ENCODE data around the gene DDIT3.

The DDIT3 gene

DNA sequence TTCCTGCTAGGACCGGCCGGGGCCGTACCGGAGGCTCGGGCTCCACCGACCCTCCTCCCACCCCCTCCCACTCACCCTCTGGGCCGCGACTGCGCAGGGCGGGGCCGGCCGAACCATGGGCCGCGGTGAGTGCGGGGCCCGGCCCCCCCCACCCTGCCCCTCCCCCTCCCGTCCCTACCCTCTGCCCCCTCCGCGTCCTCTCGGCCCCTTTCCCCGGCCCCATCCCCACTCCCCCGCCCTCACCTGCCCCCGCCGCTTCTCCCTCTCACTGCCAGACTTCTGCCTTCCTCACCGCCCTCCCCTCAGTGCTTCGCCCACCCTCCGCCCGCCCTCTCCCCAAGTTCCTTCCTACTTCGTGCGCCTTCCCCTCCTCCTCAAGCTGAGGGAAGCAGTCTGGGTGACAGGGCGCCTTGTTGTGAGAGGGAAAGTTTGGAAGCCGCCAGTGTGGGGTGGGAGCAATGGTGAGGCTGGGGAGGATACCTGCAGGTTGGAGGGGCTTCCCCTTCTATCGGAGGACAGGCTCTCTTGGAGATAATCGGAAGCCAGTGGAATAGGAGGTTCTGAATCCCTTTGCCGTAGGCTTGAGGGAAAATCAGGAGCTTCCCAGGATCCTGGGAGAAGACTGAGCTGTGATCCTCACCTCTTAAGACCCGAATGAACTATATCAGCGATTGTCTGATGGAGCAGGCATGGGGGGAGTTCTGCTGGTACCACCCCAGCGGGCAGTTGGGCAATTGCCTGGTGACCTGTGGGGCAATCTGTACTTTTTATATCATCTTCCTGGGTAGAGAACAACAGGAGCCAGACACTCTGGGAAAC is 2.8 kb upstream of the DDIT3 start:
- TF ChIP-seq, protein P1, sequence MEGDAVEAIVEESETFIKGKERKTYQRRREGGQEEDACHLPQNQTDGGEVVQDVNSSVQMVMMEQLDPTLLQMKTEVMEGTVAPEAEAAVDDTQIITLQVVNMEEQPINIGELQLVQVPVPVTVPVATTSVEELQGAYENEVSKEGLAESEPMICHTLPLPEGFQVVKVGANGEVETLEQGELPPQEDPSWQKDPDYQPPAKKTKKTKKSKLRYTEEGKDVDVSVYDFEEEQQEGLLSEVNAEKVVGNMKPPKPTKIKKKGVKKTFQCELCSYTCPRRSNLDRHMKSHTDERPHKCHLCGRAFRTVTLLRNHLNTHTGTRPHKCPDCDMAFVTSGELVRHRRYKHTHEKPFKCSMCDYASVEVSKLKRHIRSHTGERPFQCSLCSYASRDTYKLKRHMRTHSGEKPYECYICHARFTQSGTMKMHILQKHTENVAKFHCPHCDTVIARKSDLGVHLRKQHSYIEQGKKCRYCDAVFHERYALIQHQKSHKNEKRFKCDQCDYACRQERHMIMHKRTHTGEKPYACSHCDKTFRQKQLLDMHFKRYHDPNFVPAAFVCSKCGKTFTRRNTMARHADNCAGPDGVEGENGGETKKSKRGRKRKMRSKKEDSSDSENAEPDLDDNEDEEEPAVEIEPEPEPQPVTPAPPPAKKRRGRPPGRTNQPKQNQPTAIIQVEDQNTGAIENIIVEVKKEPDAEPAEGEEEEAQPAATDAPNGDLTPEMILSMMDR (IDR thresholded peaks at IDR 0.05), result no peak

DNA sequence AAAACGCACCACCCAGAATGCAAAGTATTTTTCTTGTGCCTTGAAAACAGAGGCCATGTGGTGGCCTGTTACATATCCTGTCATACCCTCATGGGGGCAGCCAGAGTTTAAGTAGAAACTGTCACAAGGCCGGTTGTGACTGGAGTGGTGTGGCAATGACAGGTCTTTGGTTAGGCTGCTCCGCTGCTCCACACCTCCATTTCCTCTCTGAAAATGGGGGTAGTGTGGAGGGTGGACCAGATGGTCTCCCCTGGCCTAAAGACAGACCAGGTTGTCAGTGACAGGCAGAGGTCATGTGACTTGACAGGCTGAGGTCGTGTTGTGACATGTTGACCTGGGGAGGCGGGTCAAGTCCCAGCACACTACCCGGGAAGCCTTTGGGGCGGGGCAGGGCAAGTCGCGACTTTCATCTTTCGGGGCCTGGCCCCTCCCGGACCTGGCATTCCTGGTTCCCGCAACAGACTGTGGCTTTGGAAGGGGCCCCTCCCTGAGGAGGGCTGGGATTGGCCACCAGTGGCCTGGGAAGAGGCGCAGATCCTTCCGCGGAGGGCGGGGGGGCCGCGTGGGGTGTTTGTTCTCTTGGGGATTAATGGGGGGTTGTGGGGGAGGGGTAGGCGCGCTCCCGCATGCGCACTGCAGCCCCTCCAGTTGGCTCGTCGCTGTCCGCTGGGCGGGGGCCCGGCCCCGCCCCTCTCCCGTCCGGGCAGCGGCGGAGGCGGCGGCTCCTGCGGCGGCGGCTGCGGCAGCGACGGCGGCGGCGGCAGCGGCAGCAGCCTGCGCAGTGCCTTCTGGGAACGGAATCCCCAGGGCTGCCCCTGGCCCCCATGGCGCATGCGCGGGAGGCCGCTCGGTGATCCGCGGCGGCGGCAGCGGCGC is 1.9 kb upstream of the DDIT3 start, which contains the start of gene MBD6:
TSS of gene MBD6 (plus strand) at position 814 of the 876 bp plus-strand sequence. CDS start 1,480 bp downstream, outside the sequence.
- TF ChIP-seq, protein P1 (IDR thresholded peaks at IDR 0.05), result no peak

DNA sequence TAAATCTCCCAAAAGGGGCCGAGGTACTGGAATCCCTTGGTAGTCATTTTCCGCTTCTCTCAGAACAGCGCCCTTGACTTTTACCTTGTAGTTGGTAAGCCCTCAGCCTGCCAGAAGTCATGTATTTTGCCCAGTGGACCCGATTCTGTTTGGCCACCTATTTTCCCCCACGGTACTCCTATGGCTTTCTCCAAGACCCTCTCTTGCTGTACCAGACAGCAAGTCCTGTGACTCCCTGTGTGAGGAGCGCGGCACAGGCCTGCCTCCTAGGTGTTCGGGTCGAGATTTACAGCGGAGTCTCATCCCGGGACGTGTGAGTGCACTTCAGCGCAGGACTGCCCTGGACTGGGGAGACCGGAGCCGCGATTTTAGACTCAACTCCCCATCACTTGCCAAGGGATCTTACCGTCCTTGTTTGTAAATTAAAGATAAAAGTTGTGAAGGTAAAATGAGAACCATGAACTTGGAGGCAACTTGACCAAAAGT is 1.3 kb upstream of the DDIT3 start:
- TF ChIP-seq, protein P1 (IDR thresholded peaks at IDR 0.05), result no peak

DNA sequence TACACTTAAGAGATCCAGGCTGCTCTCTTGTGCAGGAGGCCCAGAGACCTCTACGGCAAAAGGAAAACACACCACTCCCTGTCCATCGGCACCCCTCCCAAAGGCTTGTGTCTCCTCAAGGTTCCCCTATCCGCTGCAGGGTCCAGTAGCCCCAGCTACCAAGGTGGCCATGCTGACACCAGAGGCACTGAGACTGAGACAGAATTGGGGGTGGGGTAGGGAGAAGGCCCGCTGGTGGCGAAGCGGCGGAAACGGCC is 590 bp downstream of the DDIT3 start:
- TF ChIP-seq, protein P1 (IDR thresholded peaks at IDR 0.05), result no peak

DNA sequence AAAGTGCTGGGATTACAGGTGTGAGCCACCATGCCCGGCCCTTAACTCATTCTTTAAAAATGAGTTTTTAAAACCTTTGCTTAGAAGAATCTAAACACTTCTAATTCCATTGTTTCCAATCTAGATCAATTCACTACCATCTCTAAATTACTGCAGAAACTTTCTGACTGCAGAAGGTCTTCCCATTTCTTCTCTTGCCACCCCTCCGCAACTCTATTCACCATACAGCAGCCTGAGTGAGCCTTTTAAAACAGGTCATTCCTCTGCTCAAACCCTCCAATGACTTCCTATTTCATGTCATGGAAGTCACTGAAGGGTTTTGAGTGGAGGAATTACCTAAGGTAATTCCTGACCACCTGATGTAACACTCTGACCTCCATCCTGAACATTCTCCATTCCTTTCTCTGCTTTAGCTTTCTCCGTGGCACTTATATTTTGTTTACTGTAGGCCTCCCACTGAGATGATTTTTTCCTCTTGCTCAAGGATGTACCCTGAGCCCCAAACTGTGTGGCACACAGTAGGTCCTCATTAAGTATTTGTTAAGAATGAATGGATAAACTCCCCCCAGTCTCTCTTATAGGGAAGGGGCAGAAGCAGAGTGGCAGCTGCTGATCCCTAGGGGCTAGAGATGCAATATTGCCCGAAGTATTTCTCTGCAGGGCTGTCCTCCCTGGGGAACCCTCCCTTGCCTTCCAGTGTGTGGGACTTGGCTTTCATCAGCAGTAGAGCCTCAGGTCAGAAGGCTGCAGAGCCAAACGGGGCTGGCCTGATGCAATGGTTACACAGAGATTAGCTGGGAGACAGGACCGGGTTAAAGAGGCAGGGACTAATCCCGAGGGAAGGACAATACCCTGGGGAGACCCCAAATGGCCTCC is 1.2 kb downstream of the DDIT3 start:
- TF ChIP-seq, protein P1 (IDR thresholded peaks at IDR 0.05), result no peak

DNA sequence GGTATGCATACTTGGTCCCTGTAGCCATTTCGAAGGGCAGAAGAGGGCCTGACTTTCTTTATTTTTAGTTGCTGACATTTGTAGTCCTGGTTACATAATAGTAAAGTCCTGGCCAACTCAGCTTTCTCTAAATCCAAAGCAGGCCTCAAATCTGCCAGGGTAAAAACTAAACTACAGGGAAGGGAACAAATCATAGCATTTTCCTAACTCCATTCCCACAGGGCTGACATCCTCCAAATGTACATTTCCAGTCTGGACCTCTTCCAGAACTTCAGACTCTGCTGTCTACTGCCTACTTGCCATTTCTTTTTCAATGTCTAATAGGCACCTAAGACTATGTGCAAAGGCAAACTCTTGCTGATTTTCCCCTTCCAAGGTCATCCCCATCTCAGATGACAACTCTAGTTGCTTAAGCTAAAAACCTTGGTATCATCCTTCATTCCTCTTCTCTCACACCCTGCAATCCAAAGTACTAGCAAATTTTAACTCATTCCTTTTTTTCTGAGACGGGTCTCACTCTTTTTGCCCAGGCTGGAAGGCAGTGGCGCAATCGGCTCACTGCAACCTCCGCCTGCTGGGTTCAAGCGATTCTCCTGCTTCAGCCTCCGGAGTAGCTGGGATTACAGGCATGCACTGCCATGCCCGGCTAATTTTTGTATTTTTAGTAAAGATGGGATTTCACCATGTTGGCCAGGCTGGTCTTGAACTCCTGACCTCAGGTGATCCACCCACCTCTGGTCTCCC is 2.0 kb downstream of the DDIT3 start:
- TF ChIP-seq, protein P1 (IDR thresholded peaks at IDR 0.05), result no peak
